ENCODE measurements around the gene COX20. TPM values are rescaled to one million over a fixed set of nuclear protein-coding genes. Genes with fewer than 3 reads are reported as not detected.

The COX20 gene
- total and polyA plus RNA-seq, 2 donors (not counting 1 experiment from before 2014, with no cell fraction given) = 22.8 to 51.5 TPM

DNA sequence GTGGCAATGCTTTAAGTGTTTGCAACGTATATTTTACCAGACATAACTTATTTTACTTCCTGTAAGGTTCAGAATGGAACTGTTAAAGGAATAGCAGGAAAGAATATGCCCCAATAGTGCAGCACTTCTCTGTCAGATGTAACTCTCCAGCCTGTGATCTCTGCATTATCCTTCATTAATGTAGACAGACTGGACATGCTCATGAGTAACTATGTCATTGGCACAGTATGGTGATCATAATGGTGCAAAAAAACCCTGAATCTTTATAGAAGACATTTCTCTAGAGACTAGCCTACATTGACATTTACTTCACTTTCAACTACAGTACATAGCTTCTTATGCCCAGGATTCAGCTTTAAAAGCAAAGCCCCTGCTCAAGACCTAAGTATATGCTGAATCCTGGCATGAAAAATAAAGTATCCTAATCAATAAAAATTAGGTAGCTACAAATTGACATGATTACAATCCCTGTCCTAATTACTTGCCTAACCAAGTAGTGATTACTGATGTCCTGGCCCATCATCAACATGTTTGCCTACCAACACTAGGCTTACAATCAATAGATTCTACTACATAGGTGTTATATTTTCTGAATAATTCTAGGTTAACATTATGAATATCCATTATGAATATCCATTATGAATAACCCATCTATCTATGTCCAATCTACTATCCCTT is 13.9 kb downstream of the COX20 start:
- Histone ChIP-seq H2AFZ (ENCODE audit: low read length) (no peak overlapping the region), H3K9me3 (ENCODE audit: control insufficient read depth, insufficient read depth, low read depth, low read length) (no peaks in the 10 kb centered on the region), H3K4me1 (ENCODE audit: control insufficient read depth, extremely low read depth, insufficient read depth, low read length) (no peaks in the 10 kb centered on the region), H3K4me2 (ENCODE audit: extremely low read depth, insufficient read depth, low read length) (no peak overlapping the region), H3K36me3 (ENCODE audit: control insufficient read depth, insufficient read depth, low read length) (peaks cover 9% of the 10 kb centered on the region), H3K27me3 (ENCODE audit: control insufficient read depth, insufficient read depth, low read length) (no peaks in the 10 kb centered on the region), H4K20me1 (ENCODE audit: control insufficient read depth, extremely low read depth, insufficient read depth, low read length) (no peaks in the 10 kb centered on the region), H3K4me3 (replicated peaks in 1 of 4; ENCODE audit: control extremely low read depth in 1 of 4, insufficient read depth in 1 of 4, low read depth in 3 of 4, low read length in 4 of 4) (no peak overlapping the region), H3K79me2 (ENCODE audit: control insufficient read depth, insufficient read depth, low read length) (peaks cover 31% of the 10 kb centered on the region), H3K9ac (ENCODE audit: insufficient read depth, low read length) (no peak overlapping the region), H3K27ac (ENCODE audit: insufficient read depth, low read length) (no peak overlapping the region)
- no peak for DNase-seq (ENCODE audit: low read depth in 2 of 2)
- no peak for TF ChIP-seq EZH2 (IDR thresholded peaks at IDR 0.05; ENCODE audit: low read length, missing control alignments)
- TF ChIP-seq, protein P1, sequence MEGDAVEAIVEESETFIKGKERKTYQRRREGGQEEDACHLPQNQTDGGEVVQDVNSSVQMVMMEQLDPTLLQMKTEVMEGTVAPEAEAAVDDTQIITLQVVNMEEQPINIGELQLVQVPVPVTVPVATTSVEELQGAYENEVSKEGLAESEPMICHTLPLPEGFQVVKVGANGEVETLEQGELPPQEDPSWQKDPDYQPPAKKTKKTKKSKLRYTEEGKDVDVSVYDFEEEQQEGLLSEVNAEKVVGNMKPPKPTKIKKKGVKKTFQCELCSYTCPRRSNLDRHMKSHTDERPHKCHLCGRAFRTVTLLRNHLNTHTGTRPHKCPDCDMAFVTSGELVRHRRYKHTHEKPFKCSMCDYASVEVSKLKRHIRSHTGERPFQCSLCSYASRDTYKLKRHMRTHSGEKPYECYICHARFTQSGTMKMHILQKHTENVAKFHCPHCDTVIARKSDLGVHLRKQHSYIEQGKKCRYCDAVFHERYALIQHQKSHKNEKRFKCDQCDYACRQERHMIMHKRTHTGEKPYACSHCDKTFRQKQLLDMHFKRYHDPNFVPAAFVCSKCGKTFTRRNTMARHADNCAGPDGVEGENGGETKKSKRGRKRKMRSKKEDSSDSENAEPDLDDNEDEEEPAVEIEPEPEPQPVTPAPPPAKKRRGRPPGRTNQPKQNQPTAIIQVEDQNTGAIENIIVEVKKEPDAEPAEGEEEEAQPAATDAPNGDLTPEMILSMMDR (conservative IDR thresholded peaks at IDR 0.05 in 1 of 2, IDR thresholded peaks at IDR 0.05 in 1 of 2; ENCODE audit: low read depth in 1 of 2, low read length in 2 of 2) = no peak

DNA sequence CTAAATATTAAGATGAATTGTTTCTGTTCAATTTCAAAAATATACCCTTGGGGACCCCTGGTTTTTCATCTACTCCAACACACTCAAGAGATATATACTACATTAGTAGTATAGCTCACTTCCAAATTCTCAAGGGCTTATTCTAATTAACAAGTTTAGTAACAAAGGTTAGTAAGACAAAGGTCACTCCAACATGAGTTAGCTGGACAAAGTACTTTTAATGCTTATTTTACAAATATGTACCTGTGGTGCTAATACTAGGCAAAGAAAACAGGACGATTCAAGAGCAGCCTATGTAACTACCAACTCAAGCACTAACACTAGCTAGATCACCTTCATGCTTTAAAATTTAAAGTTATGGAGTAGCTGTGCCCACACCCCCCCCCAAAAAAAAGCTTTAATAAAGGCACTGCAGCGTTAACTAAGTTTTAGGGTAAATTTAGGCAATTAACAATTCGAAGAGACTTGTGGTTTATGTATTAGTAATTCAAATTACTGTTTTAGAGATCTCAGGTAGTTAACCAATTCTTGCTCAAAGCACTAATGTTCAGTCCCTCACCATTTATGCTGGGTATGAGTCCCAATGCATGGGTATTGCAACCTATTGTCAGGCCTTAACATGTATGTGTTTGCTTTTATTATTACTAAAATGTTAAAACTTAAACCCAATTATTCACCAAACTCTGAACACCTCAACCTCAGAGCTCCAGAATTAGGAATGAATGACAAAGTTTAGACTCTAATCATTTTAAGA is 14.8 kb downstream of the COX20 start:
- H3K4me2 ChIP-seq (ENCODE audit: extremely low read depth, insufficient read depth, low read length) = no peak overlapping the region
- no peaks in the 10 kb centered on the region for H3K4me1 ChIP-seq (ENCODE audit: control insufficient read depth, extremely low read depth, insufficient read depth, low read length)
- no peak overlapping the region for H3K27ac ChIP-seq (ENCODE audit: insufficient read depth, low read length)
- H4K20me1 ChIP-seq (ENCODE audit: control insufficient read depth, extremely low read depth, insufficient read depth, low read length) = no peaks in the 10 kb centered on the region
- H3K9me3 ChIP-seq (ENCODE audit: control insufficient read depth, insufficient read depth, low read depth, low read length) = no peaks in the 10 kb centered on the region
- peaks cover 35% of the 10 kb centered on the region for H3K79me2 ChIP-seq (ENCODE audit: control insufficient read depth, insufficient read depth, low read length)
- TF ChIP-seq EZH2 (IDR thresholded peaks at IDR 0.05; ENCODE audit: low read length, missing control alignments) = no peak
- TF ChIP-seq, protein P1 (conservative IDR thresholded peaks at IDR 0.05 in 1 of 2, IDR thresholded peaks at IDR 0.05 in 1 of 2; ENCODE audit: low read depth in 1 of 2, low read length in 2 of 2) = no peak
- no peak for DNase-seq (ENCODE audit: low read depth in 2 of 2)
- H3K4me3 ChIP-seq (replicated peaks in 1 of 4; ENCODE audit: control extremely low read depth in 1 of 4, insufficient read depth in 1 of 4, low read depth in 3 of 4, low read length in 4 of 4) = no peak overlapping the region
- no peak overlapping the region for H2AFZ ChIP-seq (ENCODE audit: low read length)
- H3K36me3 ChIP-seq (ENCODE audit: control insufficient read depth, insufficient read depth, low read length) = peaks cover 9% of the 10 kb centered on the region
- no peak overlapping the region for H3K9ac ChIP-seq (ENCODE audit: insufficient read depth, low read length)
- no peaks in the 10 kb centered on the region for H3K27me3 ChIP-seq (ENCODE audit: control insufficient read depth, insufficient read depth, low read length)

DNA sequence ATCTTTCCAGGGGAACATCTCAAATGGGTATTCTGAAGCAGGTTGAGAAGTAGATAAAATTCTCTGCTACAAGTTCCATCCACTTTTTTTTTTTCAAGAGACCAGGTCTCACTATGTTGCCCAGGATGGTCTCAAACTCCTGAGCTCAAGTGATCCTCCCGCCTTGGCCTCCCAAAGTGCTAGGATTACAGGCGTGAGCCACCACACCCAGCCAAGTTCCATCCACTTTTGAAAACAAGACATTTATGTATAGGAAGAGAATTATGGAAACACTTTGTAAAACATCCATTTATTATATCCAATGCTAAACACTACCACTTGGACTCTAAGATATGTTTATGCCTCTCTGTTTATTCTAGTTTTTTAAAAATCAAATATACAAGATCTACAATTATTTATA is 15.4 kb downstream of the COX20 start:
- no peaks in the 10 kb centered on the region for H3K4me1 ChIP-seq (ENCODE audit: control insufficient read depth, extremely low read depth, insufficient read depth, low read length)
- H3K4me2 ChIP-seq (ENCODE audit: extremely low read depth, insufficient read depth, low read length) = no peak overlapping the region
- peaks cover 9% of the 10 kb centered on the region for H3K36me3 ChIP-seq (ENCODE audit: control insufficient read depth, insufficient read depth, low read length)
- TF ChIP-seq, protein P1 (conservative IDR thresholded peaks at IDR 0.05 in 1 of 2, IDR thresholded peaks at IDR 0.05 in 1 of 2; ENCODE audit: low read depth in 1 of 2, low read length in 2 of 2) = no peak
- TF ChIP-seq EZH2 (IDR thresholded peaks at IDR 0.05; ENCODE audit: low read length, missing control alignments) = no peak
- H3K4me3 ChIP-seq (replicated peaks in 1 of 4; ENCODE audit: control extremely low read depth in 1 of 4, insufficient read depth in 1 of 4, low read depth in 3 of 4, low read length in 4 of 4) = no peak overlapping the region
- H3K9ac ChIP-seq (ENCODE audit: insufficient read depth, low read length) = no peak overlapping the region
- no peaks in the 10 kb centered on the region for H3K9me3 ChIP-seq (ENCODE audit: control insufficient read depth, insufficient read depth, low read depth, low read length)
- peaks cover 40% of the 10 kb centered on the region for H3K79me2 ChIP-seq (ENCODE audit: control insufficient read depth, insufficient read depth, low read length)
- H2AFZ ChIP-seq (ENCODE audit: low read length) = no peak overlapping the region
- DNase-seq (ENCODE audit: low read depth in 2 of 2) = no peak
- no peaks in the 10 kb centered on the region for H3K27me3 ChIP-seq (ENCODE audit: control insufficient read depth, insufficient read depth, low read length)
- no peak overlapping the region for H3K27ac ChIP-seq (ENCODE audit: insufficient read depth, low read length)
- H4K20me1 ChIP-seq (ENCODE audit: control insufficient read depth, extremely low read depth, insufficient read depth, low read length) = no peaks in the 10 kb centered on the region

Measured in fibroblast of lung (primary cell).